ENCODE measurements around the gene PHETA1. TPM values are rescaled to one million over a fixed set of nuclear protein-coding genes. Genes with fewer than 3 reads are reported as not detected.

The PHETA1 gene
- total and polyA plus RNA-seq, 2 of the 13 experiments (the other 11 are each of a cell fraction or from before 2014, with no cell fraction given) = 11.3 to 20.8 TPM

GRCh38 chr12:111405149-111405858, 36.4 kb upstream of the PHETA1 start (continued):
- peak; percentile 82 for TF ChIP-seq ZBED4 (CRISPR knock-in tag; IDR thresholded peaks at IDR 0.05; ENCODE audit: borderline replicate concordance)
- no peak for TF ChIP-seq NFRKB (IDR thresholded peaks at IDR 0.05)
- peak; percentile 16; the same call in 1 of the 2 replicates for TF ChIP-seq SPEN (CRISPR knock-in tag; IDR thresholded peaks at IDR 0.05; ENCODE audit: low read depth)
- no peak for TF ChIP-seq KIAA2018 (CRISPR knock-in tag; IDR thresholded peaks at IDR 0.05; ENCODE audit: borderline replicate concordance)
- TF ChIP-seq RBM39 (IDR thresholded peaks at IDR 0.05; ENCODE audit: low read depth, low read length, poor library complexity, severe bottlenecking) = peak; percentile 80
- TF ChIP-seq ZNF292 (CRISPR knock-in tag; IDR thresholded peaks at IDR 0.05; ENCODE audit: borderline replicate concordance, low read depth) = peak; percentile 40; the same call in 1 of the 2 replicates
- TF ChIP-seq ZNF790 (CRISPR knock-in tag; IDR thresholded peaks at IDR 0.05; ENCODE audit: borderline replicate concordance) = peak; percentile 29; the same call in 1 of the 2 replicates
- peak; percentile 69; the same call in 1 of the 2 replicates for TF ChIP-seq KDM2A (CRISPR knock-in tag; IDR thresholded peaks at IDR 0.05; ENCODE audit: borderline replicate concordance, low read depth)
- TF ChIP-seq ZNF878 (CRISPR knock-in tag; IDR thresholded peaks at IDR 0.05) = peak; percentile 39; the same call in 1 of the 2 replicates
- TF ChIP-seq ZNF276 (CRISPR knock-in tag; IDR thresholded peaks at IDR 0.05; ENCODE audit: low read depth) = no peak
- peak; percentile 81; the same call in 1 of the 2 replicates for TF ChIP-seq ZMYM3 (CRISPR knock-in tag; IDR thresholded peaks at IDR 0.05)
- no peak for TF ChIP-seq ZNF850 (CRISPR knock-in tag; conservative IDR thresholded peaks at IDR 0.05)
- TF ChIP-seq ZNF549 (CRISPR knock-in tag; IDR thresholded peaks at IDR 0.05) = no peak
- TF ChIP-seq KDM1A (CRISPR knock-in tag; IDR thresholded peaks at IDR 0.05) = no peak
- TF ChIP-seq BORCS8-MEF2B (CRISPR knock-in tag; IDR thresholded peaks at IDR 0.05) = 0 out of 2 replicates have a peak, but pooled peaks have one; percentile 43
